Activated CD8-positive, alpha-beta T cell treated with anti-CD3 and anti-CD28 coated beads, Interleukin-2, amount 10 ng/mL, durations not matched to agents 7 days and 5 days (primary cell): ENCODE results near the gene FAM20C. TPM values are rescaled to one million over a fixed set of nuclear protein-coding genes. Genes with fewer than 3 reads are reported as not detected.

Experiments
- ATAC-seq: fragments of 150-1000 bp; cut with Tn5 transposase; one replicate; pipeline ENCODE4 v1.10.0; 2021; ENCODE audit warnings: moderate library complexity
- CTCF ChIA-PET: fragments of 350-600 bp; sonication (Branson Sonifier 250); formaldehyde crosslinking; loops from one replicate; lab custom pipeline; 2021; ENCODE audit warnings: antibody characterized with exemption; lab: Charles Lee
- POLR2A ChIA-PET: fragments of 350-600 bp; sonication (Branson Sonifier 250); formaldehyde crosslinking; loops from one replicate; lab custom pipeline; 2021; ENCODE audit warnings: antibody characterized with exemption; lab: Charles Lee
- DNase-seq: peaks from one replicate; pipeline ENCODE4 v3.0.0-alpha.2; 2020
- H3K27ac Mint-ChIP-seq: one replicate; pipeline ENCODE4 v1.8.0; 2021; ENCODE audit warnings: mild to moderate bottlenecking, mixed read lengths
- H3K27me3 Mint-ChIP-seq: one replicate; pipeline ENCODE4 v1.8.0; 2021; ENCODE audit warnings: low read depth, mixed read lengths
- H3K36me3 Mint-ChIP-seq: one replicate; pipeline ENCODE4 v1.8.0; 2021; ENCODE audit warnings: low read depth, mixed read lengths
- H3K4me1 Mint-ChIP-seq: one replicate; pipeline ENCODE4 v1.8.0; 2021; ENCODE audit warnings: low read depth, mixed read lengths
- H3K4me3 Mint-ChIP-seq: one replicate; pipeline ENCODE4 v1.8.0; 2021; ENCODE audit warnings: mild to moderate bottlenecking, mixed read lengths
- H3K9me3 Mint-ChIP-seq: one replicate; pipeline ENCODE4 v1.8.0; 2022; ENCODE audit warnings: mixed read lengths; ENCODE audit not compliant: insufficient read depth
- total RNA-seq, 2 experiments: library from RNA; stranded (reverse); gene quantifications; one replicate each; pipeline ENCODE4 v1.2.3, GENCODE V29; 2021

FAM20C gene
- total RNA-seq, 2 experiments from 2014 or later: 0.74 TPM; not detected in 1

GRCh38 chr7:162632-163297 lies 29.6 kb upstream of the FAM20C start:
- no peak for DNase-seq

GRCh38 chr7:163298-163695 lies 29.1 kb upstream of the FAM20C start:
- no peak for ATAC-seq
- ChIA-PET POLR2A (no interaction called here), CTCF (no interaction called here)

More at GRCh38 chr7:162632-163297, 29.6 kb upstream of the FAM20C start:
- ATAC-seq: no peak
- Mint-ChIP-seq H3K36me3 (no peaks in the 10 kb centered on the region), H3K9me3 (no peaks in the 10 kb centered on the region), H3K4me3 (no peak overlapping the region), H3K27ac (no peak overlapping the region), H3K4me1 (no peaks in the 10 kb centered on the region), H3K27me3 (no peaks in the 10 kb centered on the region)
- ChIA-PET CTCF (no interaction called here), POLR2A (no interaction called here)

GRCh38 chr7:163971-164881 lies 28.1 kb upstream of the FAM20C start:
- POLR2A ChIA-PET: no interaction called here
- DNase-seq: no peak
- H3K4me1 Mint-ChIP-seq: no peaks in the 10 kb centered on the region

More at GRCh38 chr7:163298-163695, 29.1 kb upstream of the FAM20C start:
- H3K36me3 Mint-ChIP-seq: no peaks in the 10 kb centered on the region
- H3K4me1 Mint-ChIP-seq: no peaks in the 10 kb centered on the region
- no peak for DNase-seq
- no peaks in the 10 kb centered on the region for H3K9me3 Mint-ChIP-seq
- H3K27ac Mint-ChIP-seq: no peak overlapping the region
- no peak overlapping the region for H3K4me3 Mint-ChIP-seq
- no peaks in the 10 kb centered on the region for H3K27me3 Mint-ChIP-seq

GRCh38 chr7:164882-165660 lies 27.3 kb upstream of the FAM20C start:
- DNase-seq (no peak), ATAC-seq (no peak)
- Mint-ChIP-seq H3K9me3 (no peaks in the 10 kb centered on the region), H3K27me3 (no peaks in the 10 kb centered on the region), H3K36me3 (no peaks in the 10 kb centered on the region), H3K4me3 (no peak overlapping the region), H3K4me1 (no peaks in the 10 kb centered on the region), H3K27ac (no peak overlapping the region)
- POLR2A ChIA-PET: no interaction called here
- CTCF ChIA-PET: no interaction called here

More at GRCh38 chr7:163971-164881, 28.1 kb upstream of the FAM20C start:
- Mint-ChIP-seq H3K36me3 (no peaks in the 10 kb centered on the region), H3K27me3 (no peaks in the 10 kb centered on the region), H3K9me3 (no peaks in the 10 kb centered on the region), H3K4me3 (no peak overlapping the region), H3K27ac (no peak overlapping the region)
- CTCF ChIA-PET: no interaction called here
- no peak for ATAC-seq

GRCh38 chr7:165661-166337 lies 26.6 kb upstream of the FAM20C start:
- H3K36me3 Mint-ChIP-seq: no peaks in the 10 kb centered on the region
- no peak overlapping the region for H3K27ac Mint-ChIP-seq
- H3K27me3 Mint-ChIP-seq: no peaks in the 10 kb centered on the region
- DNase-seq: no peak
- H3K9me3 Mint-ChIP-seq: no peaks in the 10 kb centered on the region
- POLR2A ChIA-PET: no interaction called here
- CTCF ChIA-PET: no interaction called here
- no peak overlapping the region for H3K4me3 Mint-ChIP-seq
- no peaks in the 10 kb centered on the region for H3K4me1 Mint-ChIP-seq
- no peak for ATAC-seq

GRCh38 chr7:166338-167060 lies 25.9 kb upstream of the FAM20C start:
- H3K4me1 Mint-ChIP-seq: no peaks in the 10 kb centered on the region
- CTCF ChIA-PET: no interaction called here
- no peak overlapping the region for H3K27ac Mint-ChIP-seq
- ATAC-seq: no peak
- H3K9me3 Mint-ChIP-seq: no peaks in the 10 kb centered on the region
- POLR2A ChIA-PET: no interaction called here
- DNase-seq: no peak
- no peak overlapping the region for H3K4me3 Mint-ChIP-seq
- no peaks in the 10 kb centered on the region for H3K27me3 Mint-ChIP-seq
- H3K36me3 Mint-ChIP-seq: no peaks in the 10 kb centered on the region

GRCh38 chr7:167090-167855 lies 25.1 kb upstream of the FAM20C start:
- Mint-ChIP-seq H3K9me3 (no peaks in the 10 kb centered on the region), H3K4me3 (no peak overlapping the region), H3K4me1 (no peaks in the 10 kb centered on the region), H3K27ac (no peak overlapping the region), H3K36me3 (no peaks in the 10 kb centered on the region), H3K27me3 (no peaks in the 10 kb centered on the region)
- ChIA-PET POLR2A (no interaction called here), CTCF (no interaction called here)
- DNase-seq (no peak), ATAC-seq (no peak)

GRCh38 chr7:167976-168791 lies 24.2 kb upstream of the FAM20C start:
- ATAC-seq: no peak
- Mint-ChIP-seq H3K36me3 (no peaks in the 10 kb centered on the region), H3K27ac (no peak overlapping the region), H3K27me3 (no peaks in the 10 kb centered on the region), H3K9me3 (no peaks in the 10 kb centered on the region), H3K4me1 (no peaks in the 10 kb centered on the region), H3K4me3 (no peak overlapping the region)
- CTCF ChIA-PET: no interaction called here
- no peak for DNase-seq
- POLR2A ChIA-PET: no interaction called here

GRCh38 chr7:169276-170172 lies 22.8 kb upstream of the FAM20C start:
- ChIA-PET CTCF (no interaction called here), POLR2A (interaction anchor here (0.6 kb wide), 1 partner anchor 20 kb away, joined by 3 read pairs; no protein-coding TSS in a partner anchor)
- Mint-ChIP-seq H3K36me3 (no peaks in the 10 kb centered on the region), H3K4me3 (no peak overlapping the region), H3K27ac (no peak overlapping the region), H3K27me3 (no peaks in the 10 kb centered on the region), H3K4me1 (no peaks in the 10 kb centered on the region), H3K9me3 (no peaks in the 10 kb centered on the region)
- ATAC-seq (no peak), DNase-seq (no peak)
